DND-41 (cell line): ENCODE measurements around the gene RNF225.

Source experiments
- EZH2 ChIP-seq: IDR thresholded peaks from 3 replicates; pipeline ENCODE4 v1.6.1; 2012; ENCODE audit warnings: borderline replicate concordance, low read depth, mild to moderate bottlenecking, moderate library complexity, low read length, inconsistent platforms; ENCODE audit not compliant: severe bottlenecking
- TF ChIP-seq, protein P1 (sequence below): IDR thresholded peaks from 2 replicates; pipeline ENCODE4 v1.5.1; 2012; ENCODE audit warnings: borderline replicate concordance, low read length, moderate library complexity, mild to moderate bottlenecking; ENCODE audit not compliant: poor library complexity, severe bottlenecking; ENCODE audit errors: extremely low read depth

DNA sequence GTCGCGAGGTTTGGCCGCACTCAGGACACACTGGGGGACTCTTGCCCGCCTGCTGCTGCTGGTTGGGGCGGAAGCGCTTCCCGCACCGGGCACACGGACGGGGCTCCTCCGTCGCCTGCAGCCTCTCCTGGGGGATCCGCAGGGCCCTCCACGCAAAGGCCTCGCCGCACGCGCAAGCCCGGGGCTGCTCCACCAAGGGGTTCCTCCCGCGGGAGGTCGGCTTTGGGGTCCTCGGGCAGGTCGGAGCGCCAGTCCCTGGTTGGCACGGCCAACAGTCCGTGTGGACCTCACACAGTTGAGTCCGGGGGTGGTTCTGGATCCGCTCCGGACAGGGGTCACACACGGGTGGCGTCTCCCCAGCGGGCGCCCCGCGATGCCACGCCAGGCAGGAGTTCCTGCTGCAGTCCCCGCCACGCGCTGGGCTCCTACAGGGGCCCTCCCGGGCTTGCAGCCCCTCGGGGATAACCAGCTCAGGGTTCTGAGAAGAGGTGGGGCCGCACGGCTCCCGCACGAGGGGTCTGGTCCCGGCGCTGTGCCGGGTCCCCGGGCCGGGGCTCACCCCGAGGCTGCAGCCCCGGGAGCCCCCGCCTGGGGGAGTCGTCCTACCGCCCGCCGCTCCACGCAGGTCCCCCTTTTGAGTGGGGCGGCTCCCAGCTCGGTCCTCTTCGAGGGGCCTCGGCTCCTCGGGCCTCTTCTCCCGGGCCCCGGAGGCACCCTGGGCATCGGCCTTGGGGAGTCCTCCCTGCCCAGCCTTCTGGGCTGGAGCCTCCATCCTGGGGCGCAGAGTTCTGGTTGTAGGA, 26.7 kb upstream of the RNF225 start:
- TF ChIP-seq, protein P1, sequence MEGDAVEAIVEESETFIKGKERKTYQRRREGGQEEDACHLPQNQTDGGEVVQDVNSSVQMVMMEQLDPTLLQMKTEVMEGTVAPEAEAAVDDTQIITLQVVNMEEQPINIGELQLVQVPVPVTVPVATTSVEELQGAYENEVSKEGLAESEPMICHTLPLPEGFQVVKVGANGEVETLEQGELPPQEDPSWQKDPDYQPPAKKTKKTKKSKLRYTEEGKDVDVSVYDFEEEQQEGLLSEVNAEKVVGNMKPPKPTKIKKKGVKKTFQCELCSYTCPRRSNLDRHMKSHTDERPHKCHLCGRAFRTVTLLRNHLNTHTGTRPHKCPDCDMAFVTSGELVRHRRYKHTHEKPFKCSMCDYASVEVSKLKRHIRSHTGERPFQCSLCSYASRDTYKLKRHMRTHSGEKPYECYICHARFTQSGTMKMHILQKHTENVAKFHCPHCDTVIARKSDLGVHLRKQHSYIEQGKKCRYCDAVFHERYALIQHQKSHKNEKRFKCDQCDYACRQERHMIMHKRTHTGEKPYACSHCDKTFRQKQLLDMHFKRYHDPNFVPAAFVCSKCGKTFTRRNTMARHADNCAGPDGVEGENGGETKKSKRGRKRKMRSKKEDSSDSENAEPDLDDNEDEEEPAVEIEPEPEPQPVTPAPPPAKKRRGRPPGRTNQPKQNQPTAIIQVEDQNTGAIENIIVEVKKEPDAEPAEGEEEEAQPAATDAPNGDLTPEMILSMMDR, result no peak
- TF ChIP-seq EZH2, result no peak
